HL-60 (cell line): ENCODE measurements around the gene EMILIN1.

ENCODE experiments used
- GABPA ChIP-seq: IDR thresholded peaks from 2 replicates; pipeline ENCODE4 v1.6.1; 2012; ENCODE audit warnings: low read depth
- POLR2AphosphoS5 ChIP-seq: IDR thresholded peaks from 2 replicates; pipeline ENCODE4 v1.6.1; 2012; ENCODE audit warnings: low read depth
- SPI1 ChIP-seq: IDR thresholded peaks from 2 replicates; pipeline ENCODE4 v1.6.1; 2012; ENCODE audit warnings: low read depth, mild to moderate bottlenecking, borderline replicate concordance
- TF ChIP-seq, protein P1 (sequence below): IDR thresholded peaks from one replicate; pipeline ENCODE4 v1.5.1; 2011; ENCODE audit warnings: low read length, control low read depth, inconsistent platforms; ENCODE audit not compliant: insufficient read depth
- TF ChIP-seq, protein P2 (sequence below): IDR thresholded peaks from 2 replicates; pipeline ENCODE4 v1.6.1; 2012; ENCODE audit warnings: low read depth; ENCODE audit not compliant: insufficient replicate concordance

DNA sequence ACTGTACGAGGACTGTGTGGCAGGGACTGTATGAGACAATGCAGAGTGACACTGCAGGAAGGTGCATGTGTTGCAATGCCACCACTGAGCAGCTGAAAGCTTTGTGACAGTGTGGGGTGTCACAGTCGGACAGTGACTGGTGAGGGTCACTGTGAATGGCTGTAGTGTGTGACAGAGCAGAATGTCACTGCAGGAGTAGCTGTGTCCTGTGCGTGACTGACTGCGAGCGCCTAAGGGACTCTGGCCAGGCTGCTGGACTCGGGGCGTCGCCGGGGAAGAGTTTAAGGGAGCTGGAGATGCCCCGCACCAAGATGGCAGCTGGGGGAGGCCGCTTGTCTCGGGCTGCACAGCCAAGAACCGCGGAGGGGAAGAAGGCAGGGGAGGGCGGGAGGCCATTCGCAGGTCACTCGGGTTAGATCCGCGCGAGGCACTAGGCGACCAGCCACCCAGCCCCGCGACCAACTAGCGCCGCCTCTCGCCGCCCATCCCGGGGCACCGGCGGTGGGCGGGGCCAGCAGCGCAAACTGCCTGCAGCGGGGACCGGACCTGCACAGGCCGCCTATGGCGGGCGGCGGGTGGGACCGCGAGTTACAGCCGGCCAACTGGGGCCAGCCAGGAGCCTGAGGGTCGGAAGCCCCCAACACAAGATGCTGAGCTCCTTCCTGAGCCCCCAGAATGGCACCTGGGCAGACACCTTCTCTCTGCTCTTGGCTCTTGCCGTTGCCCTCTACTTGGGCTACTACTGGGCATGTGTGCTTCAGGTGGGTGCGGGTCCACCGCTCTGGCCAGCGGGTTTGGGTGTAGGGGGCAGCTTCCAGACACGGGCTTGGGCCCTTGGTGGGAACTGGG lies 45.1 kb downstream of the EMILIN1 start, which contains the start of gene ABHD1:
- TF ChIP-seq, protein P1, sequence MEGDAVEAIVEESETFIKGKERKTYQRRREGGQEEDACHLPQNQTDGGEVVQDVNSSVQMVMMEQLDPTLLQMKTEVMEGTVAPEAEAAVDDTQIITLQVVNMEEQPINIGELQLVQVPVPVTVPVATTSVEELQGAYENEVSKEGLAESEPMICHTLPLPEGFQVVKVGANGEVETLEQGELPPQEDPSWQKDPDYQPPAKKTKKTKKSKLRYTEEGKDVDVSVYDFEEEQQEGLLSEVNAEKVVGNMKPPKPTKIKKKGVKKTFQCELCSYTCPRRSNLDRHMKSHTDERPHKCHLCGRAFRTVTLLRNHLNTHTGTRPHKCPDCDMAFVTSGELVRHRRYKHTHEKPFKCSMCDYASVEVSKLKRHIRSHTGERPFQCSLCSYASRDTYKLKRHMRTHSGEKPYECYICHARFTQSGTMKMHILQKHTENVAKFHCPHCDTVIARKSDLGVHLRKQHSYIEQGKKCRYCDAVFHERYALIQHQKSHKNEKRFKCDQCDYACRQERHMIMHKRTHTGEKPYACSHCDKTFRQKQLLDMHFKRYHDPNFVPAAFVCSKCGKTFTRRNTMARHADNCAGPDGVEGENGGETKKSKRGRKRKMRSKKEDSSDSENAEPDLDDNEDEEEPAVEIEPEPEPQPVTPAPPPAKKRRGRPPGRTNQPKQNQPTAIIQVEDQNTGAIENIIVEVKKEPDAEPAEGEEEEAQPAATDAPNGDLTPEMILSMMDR = no peak
- TF ChIP-seq GABPA (no peak), POLR2AphosphoS5 (no peak), SPI1 (no peak)
- TF ChIP-seq, protein P2, sequence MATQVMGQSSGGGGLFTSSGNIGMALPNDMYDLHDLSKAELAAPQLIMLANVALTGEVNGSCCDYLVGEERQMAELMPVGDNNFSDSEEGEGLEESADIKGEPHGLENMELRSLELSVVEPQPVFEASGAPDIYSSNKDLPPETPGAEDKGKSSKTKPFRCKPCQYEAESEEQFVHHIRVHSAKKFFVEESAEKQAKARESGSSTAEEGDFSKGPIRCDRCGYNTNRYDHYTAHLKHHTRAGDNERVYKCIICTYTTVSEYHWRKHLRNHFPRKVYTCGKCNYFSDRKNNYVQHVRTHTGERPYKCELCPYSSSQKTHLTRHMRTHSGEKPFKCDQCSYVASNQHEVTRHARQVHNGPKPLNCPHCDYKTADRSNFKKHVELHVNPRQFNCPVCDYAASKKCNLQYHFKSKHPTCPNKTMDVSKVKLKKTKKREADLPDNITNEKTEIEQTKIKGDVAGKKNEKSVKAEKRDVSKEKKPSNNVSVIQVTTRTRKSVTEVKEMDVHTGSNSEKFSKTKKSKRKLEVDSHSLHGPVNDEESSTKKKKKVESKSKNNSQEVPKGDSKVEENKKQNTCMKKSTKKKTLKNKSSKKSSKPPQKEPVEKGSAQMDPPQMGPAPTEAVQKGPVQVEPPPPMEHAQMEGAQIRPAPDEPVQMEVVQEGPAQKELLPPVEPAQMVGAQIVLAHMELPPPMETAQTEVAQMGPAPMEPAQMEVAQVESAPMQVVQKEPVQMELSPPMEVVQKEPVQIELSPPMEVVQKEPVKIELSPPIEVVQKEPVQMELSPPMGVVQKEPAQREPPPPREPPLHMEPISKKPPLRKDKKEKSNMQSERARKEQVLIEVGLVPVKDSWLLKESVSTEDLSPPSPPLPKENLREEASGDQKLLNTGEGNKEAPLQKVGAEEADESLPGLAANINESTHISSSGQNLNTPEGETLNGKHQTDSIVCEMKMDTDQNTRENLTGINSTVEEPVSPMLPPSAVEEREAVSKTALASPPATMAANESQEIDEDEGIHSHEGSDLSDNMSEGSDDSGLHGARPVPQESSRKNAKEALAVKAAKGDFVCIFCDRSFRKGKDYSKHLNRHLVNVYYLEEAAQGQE = peak; percentile 4
